K562 (cell line): ENCODE results near the gene CD300A. TPM values are rescaled to one million over a fixed set of nuclear protein-coding genes. Genes with fewer than 3 reads are reported as not detected.

Source experiments
- DEAF1 ChIP-seq: fragments of 450-650 bp; formaldehyde crosslinking; IDR thresholded peaks from 2 replicates; pipeline ENCODE4 v1.4.0; 2020; ENCODE audit warnings: mild to moderate bottlenecking, moderate library complexity
- JUND ChIP-seq, 2 experiments: IDR thresholded peaks; 2 replicates in 1 of 2; 3 replicates in 1 of 2; pipeline ENCODE4 v1.6.1; 2011; ENCODE audit warnings: borderline replicate concordance in 2 of 2, low read depth in 2 of 2, low read length in 2 of 2, improper control_type of control experiment in 1 of 2, missing biosample characterization in 1 of 2, missing genetic modification characterization in 1 of 2, missing genetic modification reagents in 1 of 2
- PREB ChIP-seq: sonication (generic); formaldehyde crosslinking; IDR thresholded peaks from 2 replicates; pipeline ENCODE4 v1.8.1; 2023; ENCODE audit warnings: mild to moderate bottlenecking, missing genetic modification reagents
- REST ChIP-seq, 2 experiments: fragments of 450-650 bp; formaldehyde crosslinking in 1 of 2; IDR thresholded peaks; 2 replicates each; pipeline versions ENCODE4 v1.4.0 to v1.6.1; 2014 to 2020; ENCODE audit warnings: mild to moderate bottlenecking in 2 of 2, borderline replicate concordance in 1 of 2, low read depth in 1 of 2
- STAG1 ChIP-seq: sonication (generic); formaldehyde crosslinking; IDR thresholded peaks from 2 replicates; pipeline ENCODE4 v1.5.0; 2020; ENCODE audit warnings: missing genetic modification reagents, borderline replicate concordance
- TEAD1 ChIP-seq, 2 experiments: fragments of 450-650 bp in 1 of 2; sonication (generic) in 1 of 2; formaldehyde crosslinking; IDR thresholded peaks; 2 replicates each; pipeline versions ENCODE4 v1.4.0 to v1.8.0; 2020 to 2022; ENCODE audit warnings: mild to moderate bottlenecking in 2 of 2, missing genetic modification reagents in 1 of 2
- polyA plus RNA-seq, 8 experiments: library from polyadenylated mRNA; depleted of rRNA in 4 of 8; stranded (reverse) in 5 of 8; unstranded in 3 of 8; fragments of >200 nt; fragmentation: Nextera tagmentation in 2 of 8; fragmentation: Illumina TruSeq in 1 of 8; extraction: Ambion mirVana in 2 of 8; extraction: Trizol in 1 of 8; gene quantifications; 2 replicates each; pipeline versions ENCODE4 v1.2.1 to v1.2.3, GENCODE V29; 2011 to 2014; ENCODE audit warnings: inconsistent platforms in 1 of 8, missing spikeins in 1 of 8
- total RNA-seq, 7 experiments: library from RNA; depleted of rRNA in 6 of 7; stranded (reverse); fragments of >200 nt in 6 of 7; fragmentation: Illumina TruSeq in 2 of 7; extraction: Trizol in 2 of 7; gene quantifications; 2 replicates each; pipeline versions ENCODE4 v1.2.1 to v1.2.3, GENCODE V29; 2011 to 2021; ENCODE audit warnings: low replicate concordance in 1 of 7

Gene CD300A
- total and polyA plus RNA-seq, 9 of the 15 experiments (the other 6 are each of a cell fraction or from before 2014, with no cell fraction given), result 0.21 to 1.7 (median 0.41) TPM; not detected in 1

- TF ChIP-seq REST (IDR thresholded peaks at IDR 0.05; ENCODE audit: borderline replicate concordance) (peak; percentile 87), REST (CRISPR knock-in tag; IDR thresholded peaks at IDR 0.05; ENCODE audit: low read depth) (no peak), TEAD1 (CRISPR knock-in tag; IDR thresholded peaks at IDR 0.05) (0 out of 4 replicates have a peak, but pooled peaks of 1 of the 2 experiments have one; percentile 47), DEAF1 (peak; percentile 86), STAG1 (peak; percentile 84; the same call in 1 of the 2 replicates), PREB (CRISPR knock-in tag) (no peak), JUND (IDR thresholded peaks at IDR 0.05; ENCODE audit: borderline replicate concordance, low read depth, low read length) (peak; percentile 16; the same call in 1 of the 2 replicates), JUND (tag; IDR thresholded peaks at IDR 0.05; ENCODE audit: borderline replicate concordance, low read depth, low read length) (no peak; the same call in 2 of the 3 replicates)
- TF ChIP-seq, all 486 proteins: peak for 11
Observed at GRCh38 chr17:74493331-74493833, 26.9 kb downstream of the CD300A start (continued).
